ENCODE results near the gene ATXN7L1. TPM values are rescaled to one million over a fixed set of nuclear protein-coding genes. Genes with fewer than 3 reads are reported as not detected.
"Not testable (repeated sequence)": the region's sequence is repeated elsewhere in the genome, so short reads cannot be mapped to it uniquely, and the experiment has no call there.

ATXN7L1 gene
- total RNA-seq, 1 experiment from 2014 or later = 24.3 TPM

DNA sequence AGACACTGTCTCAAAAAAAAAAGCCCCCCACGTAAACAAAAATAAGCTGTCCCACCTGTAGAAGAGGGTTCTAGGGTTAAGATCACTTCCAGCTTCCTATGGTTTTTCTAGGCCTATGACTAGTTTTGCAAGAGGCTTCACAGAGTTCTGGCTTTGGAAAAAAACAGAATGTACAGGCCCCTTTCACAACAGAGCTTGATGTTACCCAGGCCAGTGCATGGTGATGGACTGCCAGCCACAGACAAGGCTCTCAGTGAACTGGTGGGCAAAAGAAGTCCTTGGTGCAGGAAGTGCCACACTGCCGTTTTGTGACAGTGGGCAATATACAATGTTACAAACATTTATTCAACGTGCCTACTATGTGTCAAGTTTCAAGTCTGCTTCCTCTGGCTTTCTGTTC lies 276.8 kb downstream of the ATXN7L1 start:
- Histone ChIP-seq H3K23ac (ENCODE audit: insufficient read length, low read depth, low read length) (no peak overlapping the region), H3K4me2 (ENCODE audit: insufficient read depth, insufficient read length, low read length) (no peak overlapping the region), H3K14ac (ENCODE audit: insufficient read depth, low read length) (no peak overlapping the region), H4K91ac (ENCODE audit: insufficient read length, low read depth, low read length) (no peak overlapping the region), H2BK15ac (ENCODE audit: low read depth, low read length) (no peak overlapping the region), H3K27ac (ENCODE audit: insufficient read length, low read depth, low read length) (no peak overlapping the region), H3K27me3 (ENCODE audit: insufficient read depth, low read length) (no peaks in the 10 kb centered on the region), H4K8ac (replicated peaks; ENCODE audit: insufficient read length, low read depth, low read length) (no peak overlapping the region), H2BK120ac (ENCODE audit: low read depth, low read length, poor library complexity, severe bottlenecking) (no peak overlapping the region), H3K9me3 (ENCODE audit: control insufficient read depth, low read depth, low read length) (no peaks in the 10 kb centered on the region), H4K20me1 (ENCODE audit: control insufficient read depth, insufficient read depth, insufficient read length) (no peaks in the 10 kb centered on the region), H3K4ac (ENCODE audit: low read depth, low read length) (no peak overlapping the region), H3K79me1 (ENCODE audit: insufficient read depth, low read depth, low read length, poor library complexity, severe bottlenecking) (no peaks in the 10 kb centered on the region), H3K18ac (ENCODE audit: insufficient read length, low read depth, low read length) (no peak overlapping the region), H3K79me2 (ENCODE audit: insufficient read depth, low read length) (no peaks in the 10 kb centered on the region), H2AFZ (ENCODE audit: low read length) (no peak overlapping the region), H2AK5ac (ENCODE audit: insufficient read length, low read length) (no peak overlapping the region), H2BK5ac (ENCODE audit: insufficient read length, low read length) (no peak overlapping the region), H2BK20ac (ENCODE audit: low read depth, low read length, poor library complexity, severe bottlenecking) (no peak overlapping the region), H3K23me2 (ENCODE audit: insufficient read length, low read depth, low read length, poor library complexity, severe bottlenecking) (no peaks in the 10 kb centered on the region), H3T11ph (ENCODE audit: low read length) (no peak overlapping the region), H3K9ac (ENCODE audit: extremely low read depth, insufficient read length, low read length) (no peak overlapping the region), H2BK12ac (ENCODE audit: insufficient read length, low read depth, low read length) (no peak overlapping the region), H4K5ac (ENCODE audit: insufficient read length, low read depth, low read length) (no peak overlapping the region), H3K4me1 (ENCODE audit: insufficient read depth, low read length) (peaks cover 11% of the 10 kb centered on the region; the same call in 1 of the 2 replicates), H3K56ac (ENCODE audit: insufficient read length, low read depth, low read length) (no peak overlapping the region)
- H3K27me3 Mint-ChIP-seq (ENCODE audit: low read depth) = no peaks in the 10 kb centered on the region
- H3K27ac Mint-ChIP-seq = no peak overlapping the region
- DNase-seq = no peak
- TF ChIP-seq, protein P1, sequence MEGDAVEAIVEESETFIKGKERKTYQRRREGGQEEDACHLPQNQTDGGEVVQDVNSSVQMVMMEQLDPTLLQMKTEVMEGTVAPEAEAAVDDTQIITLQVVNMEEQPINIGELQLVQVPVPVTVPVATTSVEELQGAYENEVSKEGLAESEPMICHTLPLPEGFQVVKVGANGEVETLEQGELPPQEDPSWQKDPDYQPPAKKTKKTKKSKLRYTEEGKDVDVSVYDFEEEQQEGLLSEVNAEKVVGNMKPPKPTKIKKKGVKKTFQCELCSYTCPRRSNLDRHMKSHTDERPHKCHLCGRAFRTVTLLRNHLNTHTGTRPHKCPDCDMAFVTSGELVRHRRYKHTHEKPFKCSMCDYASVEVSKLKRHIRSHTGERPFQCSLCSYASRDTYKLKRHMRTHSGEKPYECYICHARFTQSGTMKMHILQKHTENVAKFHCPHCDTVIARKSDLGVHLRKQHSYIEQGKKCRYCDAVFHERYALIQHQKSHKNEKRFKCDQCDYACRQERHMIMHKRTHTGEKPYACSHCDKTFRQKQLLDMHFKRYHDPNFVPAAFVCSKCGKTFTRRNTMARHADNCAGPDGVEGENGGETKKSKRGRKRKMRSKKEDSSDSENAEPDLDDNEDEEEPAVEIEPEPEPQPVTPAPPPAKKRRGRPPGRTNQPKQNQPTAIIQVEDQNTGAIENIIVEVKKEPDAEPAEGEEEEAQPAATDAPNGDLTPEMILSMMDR (conservative IDR thresholded peaks at IDR 0.05) = no peak
- no peaks in the 10 kb centered on the region for H3K9me3 Mint-ChIP-seq
- H3K4me3 Mint-ChIP-seq = no peak overlapping the region
- peaks cover 25 to 26% of the 10 kb centered on the region in 2 experiments for H3K4me1 Mint-ChIP-seq
- no CpG with 5 or more reads among the region's 3 CpGs for WGBS (ENCODE audit: extremely low coverage, insufficient read length, low lambda C conversion rate)
- H3K36me3 Mint-ChIP-seq (ENCODE audit: insufficient read depth in 1 of 3, low read depth in 3 of 3) = no peaks in the 10 kb centered on the region; a peak in 2 of 7 replicates

DNA sequence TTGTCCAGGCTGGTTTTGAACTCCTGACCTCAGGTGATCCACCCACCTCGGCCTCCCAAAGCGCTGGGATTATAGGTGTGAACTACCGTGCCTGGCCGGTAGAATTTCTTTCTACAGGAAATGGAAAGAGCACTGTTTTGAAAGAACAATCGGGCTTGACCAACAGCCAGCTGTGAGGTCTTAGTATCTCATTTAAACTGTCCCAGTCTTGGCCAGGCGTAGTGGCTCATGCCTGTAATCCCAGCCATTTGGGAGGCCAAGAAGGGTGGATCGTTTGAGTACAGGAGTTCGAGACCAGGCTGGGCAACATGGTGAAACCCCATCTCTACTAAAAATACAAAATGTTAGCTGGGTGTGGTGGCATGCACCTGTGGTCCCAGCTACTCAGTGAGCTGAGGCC lies 277.3 kb downstream of the ATXN7L1 start:
- H3K27ac Mint-ChIP-seq; H2BK15ac ChIP-seq (ENCODE audit: low read depth, low read length); H3K27me3 ChIP-seq (ENCODE audit: insufficient read depth, low read length); H3K9ac ChIP-seq (ENCODE audit: extremely low read depth, insufficient read length, low read length); H3K23me2 ChIP-seq (ENCODE audit: insufficient read length, low read depth, low read length, poor library complexity, severe bottlenecking); H3K4me2 ChIP-seq (ENCODE audit: insufficient read depth, insufficient read length, low read length); H2AFZ ChIP-seq (ENCODE audit: low read length); DNase-seq; H4K91ac ChIP-seq (ENCODE audit: insufficient read length, low read depth, low read length); H4K8ac ChIP-seq (replicated peaks; ENCODE audit: insufficient read length, low read depth, low read length); H3K56ac ChIP-seq (ENCODE audit: insufficient read length, low read depth, low read length); H3K9me3 Mint-ChIP-seq; H3K4ac ChIP-seq (ENCODE audit: low read depth, low read length); H3K79me2 ChIP-seq (ENCODE audit: insufficient read depth, low read length); H3K36me3 Mint-ChIP-seq (ENCODE audit: insufficient read depth in 1 of 3, low read depth in 3 of 3); H3K4me3 Mint-ChIP-seq; H2BK120ac ChIP-seq (ENCODE audit: low read depth, low read length, poor library complexity, severe bottlenecking); H3K27me3 Mint-ChIP-seq (ENCODE audit: low read depth); H3K9me3 ChIP-seq (ENCODE audit: control insufficient read depth, low read depth, low read length); H4K5ac ChIP-seq (ENCODE audit: insufficient read length, low read depth, low read length); H3T11ph ChIP-seq (ENCODE audit: low read length); H3K79me1 ChIP-seq (ENCODE audit: insufficient read depth, low read depth, low read length, poor library complexity, severe bottlenecking); H3K18ac ChIP-seq (ENCODE audit: insufficient read length, low read depth, low read length); H3K23ac ChIP-seq (ENCODE audit: insufficient read length, low read depth, low read length); H4K20me1 ChIP-seq (ENCODE audit: control insufficient read depth, insufficient read depth, insufficient read length); H2AK5ac ChIP-seq (ENCODE audit: insufficient read length, low read length); H3K14ac ChIP-seq (ENCODE audit: insufficient read depth, low read length); H2BK20ac ChIP-seq (ENCODE audit: low read depth, low read length, poor library complexity, severe bottlenecking); H2BK5ac ChIP-seq (ENCODE audit: insufficient read length, low read length); H3K27ac ChIP-seq (ENCODE audit: insufficient read length, low read depth, low read length); H2BK12ac ChIP-seq (ENCODE audit: insufficient read length, low read depth, low read length): not testable (repeated sequence)
- peaks cover 11% of the 10 kb centered on the region; the same call in 1 of the 2 replicates for H3K4me1 ChIP-seq (ENCODE audit: insufficient read depth, low read length)
- H3K4me1 Mint-ChIP-seq = peaks cover 28 to 29% of the 10 kb centered on the region in 2 experiments
- no CpG with 5 or more reads among the region's 8 CpGs for WGBS (ENCODE audit: extremely low coverage, insufficient read length, low lambda C conversion rate)
